NCI-H2107 treated with DMSO at 0.1 percent for 48 hours (cell line): ENCODE results near the gene COA5.

Source experiments
- DNase-seq: peaks from one replicate; lab custom pipeline; 2025; ENCODE audit not compliant: unreplicated experiment; lab: John Stamatoyannopoulos, UW

COA5 gene

GRCh38 chr2:98554116-98554861 is 54.0 kb downstream of the COA5 start:
- no peak for DNase-seq

DNA sequence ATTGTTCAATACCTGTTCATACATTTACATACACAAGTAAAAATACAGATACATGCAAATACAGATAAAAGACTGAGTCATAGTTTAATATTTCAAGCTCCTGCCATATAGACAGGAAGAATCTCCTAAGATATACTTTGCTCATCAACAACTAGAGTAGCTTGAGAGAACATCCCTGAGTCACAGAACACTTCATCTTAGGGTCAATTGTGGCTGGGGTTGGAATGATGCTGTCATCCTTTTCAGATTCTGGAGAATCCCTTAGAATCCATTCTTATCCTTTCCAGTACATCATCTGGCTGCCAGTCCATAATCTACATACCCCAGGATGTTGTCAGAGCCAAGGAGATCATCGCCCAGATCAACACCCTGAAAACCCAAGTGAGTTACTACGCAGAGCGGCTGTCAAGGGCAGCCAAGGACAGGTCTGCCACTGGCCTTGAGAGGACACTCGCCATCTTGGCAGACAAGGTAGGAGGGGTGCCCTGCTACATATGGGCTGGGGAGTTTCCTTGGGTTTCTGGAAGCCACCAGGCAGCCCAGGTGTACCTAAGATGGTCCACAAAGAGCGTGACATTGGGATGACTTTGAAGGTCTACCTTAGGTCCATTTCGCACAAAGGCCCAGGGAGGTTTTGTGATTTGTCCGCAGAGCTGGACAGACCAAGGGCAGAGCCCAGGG is 55.7 kb downstream of the COA5 start:
- DNase-seq, result no peak

DNA sequence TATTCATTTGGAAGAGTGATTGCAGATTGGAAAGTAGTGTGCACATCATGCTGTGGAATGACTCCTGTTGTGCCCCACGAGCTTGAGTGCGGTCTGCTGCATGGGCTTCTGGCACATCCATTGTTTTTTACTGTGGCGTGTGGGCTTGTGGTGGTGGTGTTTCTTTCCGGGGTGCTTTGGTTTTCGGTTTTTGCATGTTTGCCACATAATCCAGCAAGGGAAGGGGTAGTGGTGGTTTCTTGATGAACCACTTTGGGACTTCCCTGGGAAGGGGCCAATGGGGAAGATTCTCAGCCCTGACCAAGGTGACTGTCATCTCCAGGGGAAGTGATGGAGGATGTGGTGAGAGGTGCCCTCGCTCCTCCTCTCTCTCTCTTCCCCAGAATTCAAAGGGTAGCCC is 57.0 kb downstream of the COA5 start:
- no peak for DNase-seq

GRCh38 chr2:98550165-98550564 is 58.1 kb downstream of the COA5 start:
- DNase-seq, result no peak
